Measurements from ENCODE around the gene RHOBTB3. TPM values are rescaled to one million over a fixed set of nuclear protein-coding genes. Genes with fewer than 3 reads are reported as not detected.

The RHOBTB3 gene
- total and polyA plus RNA-seq, 9 donors: 52.8 to 221 (median 180) TPM

GRCh38 chr5:95733107-95733665 lies 2.0 kb downstream of the RHOBTB3 start:
- peak overlapping the region; percentile 87 for H3K4me3 ChIP-seq
- H3K9me3 ChIP-seq: no peaks in the 10 kb centered on the region
- intact Hi-C loops (cut with DNase I): loop anchor here (5.0 to 10.0 kb wide), 5 partner anchors 61 to 88 kb away; partner anchors contain the start of gene RFESD (in 2 of the 4)
- H3K27ac ChIP-seq: peak overlapping the region in 1 of 2 donors; percentile 99
- no peaks in the 10 kb centered on the region for H3K27me3 ChIP-seq
- H3K4me1 ChIP-seq (ENCODE audit: insufficient read depth): peaks cover 8% of the 10 kb centered on the region
- TF ChIP-seq EP300 (IDR thresholded peaks at IDR 0.05): no peak
- TF ChIP-seq POLR2A (IDR thresholded peaks at IDR 0.05): no peak
- TF ChIP-seq CTCF (IDR thresholded peaks at IDR 0.05): no peak
- no peaks in the 10 kb centered on the region for H3K36me3 ChIP-seq
- no peak for DNase-seq
- WGBS, 3 donors: 11 to 20% (median 19%) methylated on average over 9 of the region's 9 CpGs

- H3K27ac ChIP-seq: peak overlapping the region in 1 of 2 donors; percentile 99
- no peaks in the 10 kb centered on the region for H3K36me3 ChIP-seq
- intact Hi-C loops (cut with DNase I): loop anchor here (5.0 to 10.0 kb wide), 5 partner anchors 62 to 89 kb away; partner anchors contain the start of gene RFESD (in 2 of the 4)
- TF ChIP-seq CTCF (IDR thresholded peaks at IDR 0.05) (no peak), POLR2A (IDR thresholded peaks at IDR 0.05) (no peak), EP300 (IDR thresholded peaks at IDR 0.05) (no peak)
- H3K4me3 ChIP-seq: no peak overlapping the region
- H3K4me1 ChIP-seq (ENCODE audit: insufficient read depth): peaks cover 6% of the 10 kb centered on the region
- DNase-seq: peak in 1 of 5 donors; percentile 55
- no peaks in the 10 kb centered on the region for H3K9me3 ChIP-seq
- no peaks in the 10 kb centered on the region for H3K27me3 ChIP-seq
- WGBS, 3 donors: 9 to 16% (median 14%) methylated on average over 2 of the region's 2 CpGs
These were observed 3.1 kb downstream of the RHOBTB3 start for GRCh38 chr5:95734187-95734586.

- no peaks in the 10 kb centered on the region for H3K27me3 ChIP-seq
- H3K27ac ChIP-seq: peak overlapping the region; percentile 22 to 99
- peak in 3 of 5 donors; percentile 56 to 61 (median 60) for DNase-seq
- H3K4me1 ChIP-seq (ENCODE audit: insufficient read depth): peaks cover 6% of the 10 kb centered on the region
- no peak overlapping the region for H3K4me3 ChIP-seq
- no peak for TF ChIP-seq POLR2A (IDR thresholded peaks at IDR 0.05)
- TF ChIP-seq EP300 (IDR thresholded peaks at IDR 0.05): no peak
- no peak for TF ChIP-seq CTCF (IDR thresholded peaks at IDR 0.05)
- intact Hi-C loops (cut with DNase I): loop anchor here (5.0 to 10.0 kb wide), 5 partner anchors 63 to 90 kb away; partner anchors contain the start of gene RFESD (in 2 of the 4)
- no peaks in the 10 kb centered on the region for H3K9me3 ChIP-seq
- H3K36me3 ChIP-seq: no peaks in the 10 kb centered on the region
- 3 to 10% (median 6%) methylated on average over 2 of the region's 2 CpGs for WGBS, 3 donors
These were observed 3.8 kb downstream of the RHOBTB3 start for GRCh38 chr5:95734906-95735305.

GRCh38 chr5:95735406-95735805 lies 4.3 kb downstream of the RHOBTB3 start:
- intact Hi-C loops (cut with DNase I): loop anchor here in 2 of 4 donors (10.0 kb wide), 2 partner anchors 71 to 91 kb away; partner anchors contain the start of gene RFESD (in 1 of the 2)
- DNase-seq: no peak
- Histone ChIP-seq H3K4me3 (no peak overlapping the region), H3K27ac (peak overlapping the region; percentile 22 to 57), H3K4me1 (ENCODE audit: insufficient read depth) (peaks cover 6% of the 10 kb centered on the region), H3K9me3 (no peaks in the 10 kb centered on the region), H3K36me3 (no peaks in the 10 kb centered on the region), H3K27me3 (no peaks in the 10 kb centered on the region)
- TF ChIP-seq EP300 (IDR thresholded peaks at IDR 0.05): no peak
- 2 to 19% (median 15%) methylated on average over 1 of the region's 1 CpG for whole genome bisulfite sequencing, 3 donors

GRCh38 chr5:95738072-95738471 lies 6.9 kb downstream of the RHOBTB3 start:
- intact Hi-C loops (cut with DNase I): loop anchor here in 2 of 4 donors (10.0 kb wide), 2 partner anchors 73 to 93 kb away; partner anchors contain the start of gene RFESD (in 1 of the 2)
- Histone ChIP-seq H3K9me3 (no peaks in the 10 kb centered on the region), H3K27ac (no peak overlapping the region), H3K4me3 (no peak overlapping the region), H3K4me1 (ENCODE audit: insufficient read depth) (peaks cover 6% of the 10 kb centered on the region), H3K27me3 (no peaks in the 10 kb centered on the region), H3K36me3 (no peaks in the 10 kb centered on the region)
- no peak for DNase-seq
- TF ChIP-seq POLR2A (IDR thresholded peaks at IDR 0.05) (no peak), CTCF (IDR thresholded peaks at IDR 0.05) (no peak), EP300 (IDR thresholded peaks at IDR 0.05) (no peak)
- WGBS, 3 donors: 84 to 90% (median 88%) methylated on average over 4 of the region's 4 CpGs
